ENCODE measurements around the gene TRIM39. TPM values are rescaled to one million over a fixed set of nuclear protein-coding genes. Genes with fewer than 3 reads are reported as not detected.

The TRIM39 gene
- total RNA-seq, 4 donors from 2014 or later: 8.6 to 15.2 (median 12.6) TPM

DNA sequence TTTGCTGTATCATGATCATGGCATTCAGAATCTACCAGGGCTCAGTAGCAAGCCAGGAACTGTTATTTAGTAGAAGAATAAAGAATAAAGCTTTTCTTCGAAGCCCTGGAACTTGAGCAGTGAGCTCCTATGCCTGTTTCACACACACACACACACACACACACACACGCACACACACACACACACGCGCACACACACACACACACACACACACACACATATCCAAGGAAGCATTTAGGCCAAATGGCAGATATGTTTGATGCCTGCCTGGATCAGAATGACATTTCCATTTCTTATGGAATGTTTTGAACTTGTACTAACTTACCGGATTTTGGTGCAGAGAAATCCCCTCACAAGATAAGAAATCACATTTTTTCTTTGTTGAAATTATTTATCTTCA lies 53.7 kb downstream of the TRIM39 start:
- no peak overlapping the region for H3K4me3 ChIP-seq (ENCODE audit: low read depth, poor library complexity, severe bottlenecking)
- no peak for DNase-seq (ENCODE audit: low spot score in 2 of 2)
- WGBS, 2 donors: 14 to 26% methylated on average over 5 of the region's 5 CpGs
- no peak for TF ChIP-seq POLR2A (IDR thresholded peaks at IDR 0.05)
- TF ChIP-seq, protein P1, sequence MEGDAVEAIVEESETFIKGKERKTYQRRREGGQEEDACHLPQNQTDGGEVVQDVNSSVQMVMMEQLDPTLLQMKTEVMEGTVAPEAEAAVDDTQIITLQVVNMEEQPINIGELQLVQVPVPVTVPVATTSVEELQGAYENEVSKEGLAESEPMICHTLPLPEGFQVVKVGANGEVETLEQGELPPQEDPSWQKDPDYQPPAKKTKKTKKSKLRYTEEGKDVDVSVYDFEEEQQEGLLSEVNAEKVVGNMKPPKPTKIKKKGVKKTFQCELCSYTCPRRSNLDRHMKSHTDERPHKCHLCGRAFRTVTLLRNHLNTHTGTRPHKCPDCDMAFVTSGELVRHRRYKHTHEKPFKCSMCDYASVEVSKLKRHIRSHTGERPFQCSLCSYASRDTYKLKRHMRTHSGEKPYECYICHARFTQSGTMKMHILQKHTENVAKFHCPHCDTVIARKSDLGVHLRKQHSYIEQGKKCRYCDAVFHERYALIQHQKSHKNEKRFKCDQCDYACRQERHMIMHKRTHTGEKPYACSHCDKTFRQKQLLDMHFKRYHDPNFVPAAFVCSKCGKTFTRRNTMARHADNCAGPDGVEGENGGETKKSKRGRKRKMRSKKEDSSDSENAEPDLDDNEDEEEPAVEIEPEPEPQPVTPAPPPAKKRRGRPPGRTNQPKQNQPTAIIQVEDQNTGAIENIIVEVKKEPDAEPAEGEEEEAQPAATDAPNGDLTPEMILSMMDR (IDR thresholded peaks at IDR 0.05): no peak
- intact Hi-C loops (cut with DNase I; ENCODE audit: low total_unique reads): no loop called here

DNA sequence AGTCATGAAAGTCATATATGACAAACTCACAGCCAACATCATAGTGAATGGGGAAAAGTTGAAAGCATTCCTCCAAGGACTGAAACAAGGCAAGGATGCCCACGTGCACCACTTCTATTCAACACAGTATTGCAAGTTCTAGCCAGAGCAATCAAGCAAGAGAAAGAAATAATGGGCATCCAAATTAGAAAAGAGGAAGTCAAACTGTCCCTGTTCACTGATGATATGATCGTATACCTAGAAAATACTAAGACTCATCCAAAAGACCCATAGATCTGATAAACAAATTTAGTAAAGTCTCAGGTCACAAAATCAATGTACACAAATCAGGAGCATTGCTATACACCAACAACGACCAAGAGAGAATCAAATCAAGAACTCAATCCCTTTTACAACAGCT lies 59.4 kb downstream of the TRIM39 start:
- TF ChIP-seq POLR2A (IDR thresholded peaks at IDR 0.05): no peak
- TF ChIP-seq, protein P1 (IDR thresholded peaks at IDR 0.05): no peak
- intact Hi-C loops (cut with DNase I; ENCODE audit: low total_unique reads): no loop called here
- no peak overlapping the region for H3K4me3 ChIP-seq (ENCODE audit: low read depth, poor library complexity, severe bottlenecking)
- WGBS, 2 donors: 48 to 49% methylated on average over 3 of the region's 3 CpGs
- no peak for DNase-seq (ENCODE audit: low spot score in 2 of 2)

DNA sequence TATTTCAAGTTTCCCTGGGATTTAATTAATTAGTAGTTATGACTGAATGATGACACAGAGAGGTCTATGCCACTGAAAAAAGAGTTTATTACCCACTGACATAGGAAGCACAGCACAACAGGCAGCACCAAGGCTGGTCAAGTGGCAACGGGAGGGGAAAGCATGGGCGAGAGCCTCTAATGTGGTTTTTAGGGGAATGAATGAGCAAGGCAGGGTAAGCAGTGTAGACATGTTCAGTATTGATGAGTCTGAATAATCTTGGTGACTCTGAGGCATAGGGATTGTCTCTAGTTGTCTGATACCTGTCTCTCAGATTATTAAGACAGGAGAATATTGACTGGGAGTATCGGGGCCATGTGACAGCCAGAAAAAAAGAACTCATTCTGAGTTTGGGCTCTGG lies 64.5 kb downstream of the TRIM39 start:
- DNase-seq (ENCODE audit: low spot score in 2 of 2): no peak
- no peak overlapping the region for H3K4me3 ChIP-seq (ENCODE audit: low read depth, poor library complexity, severe bottlenecking)
- no peak for TF ChIP-seq POLR2A (IDR thresholded peaks at IDR 0.05)
- TF ChIP-seq, protein P1 (IDR thresholded peaks at IDR 0.05): no peak
- WGBS, 2 donors: 65 to 71% methylated on average over 3 of the region's 3 CpGs
- intact Hi-C loops (cut with DNase I; ENCODE audit: low total_unique reads): loop anchor here (10.0 kb wide), 1 partner anchor 156 kb away; no protein-coding TSS in a partner anchor

Other genes starting within 250 kb of the TRIM39 start
- gene TRIM31, start 213.8 kb upstream of the TRIM39 start, total RNA-seq: under 1 TPM in 1 of 4 donors, not detected in 3; 0.29 TPM
- gene TRIM40, start 190.8 kb upstream of the TRIM39 start, total RNA-seq: not detected
- gene TRIM10, start 165.7 kb upstream of the TRIM39 start, total RNA-seq: 1 to 10 TPM in 1 of 4 donors, under 1 TPM in 3; 0.13 to 1.1 (median 0.64) TPM
- 1 to 10 TPM in 3 of 4 donors, under 1 TPM in 1; 0.98 to 4.3 (median 1.1) TPM for gene TRIM15, start 163.4 kb upstream of the TRIM39 start, total RNA-seq
- 10 to 100 TPM; 40.4 to 57.4 (median 50.7) TPM for gene TRIM26, start 113.5 kb upstream of the TRIM39 start, total RNA-seq
- 100 to 1,000 TPM in 2 of 4 donors, 10 to 100 TPM in 2; 73.3 to 177 (median 108) TPM for gene RPP21, start 18.2 kb downstream of the TRIM39 start, total RNA-seq
- gene HLA-E, start 162.6 kb downstream of the TRIM39 start, total RNA-seq: 100 to 1,000 TPM; 685 to 929 (median 835) TPM
- gene GNL1, start 229.6 kb downstream of the TRIM39 start, total RNA-seq: 10 to 100 TPM; 30.4 to 39.6 (median 33.4) TPM
- gene PRR3, start 230.4 kb downstream of the TRIM39 start, total RNA-seq: 10 to 100 TPM in 2 of 4 donors, 1 to 10 TPM in 2; 4.5 to 14.0 (median 8.5) TPM
- gene ABCF1, start 244.5 kb downstream of the TRIM39 start, total RNA-seq: 10 to 100 TPM; 39.3 to 57.7 (median 47.1) TPM

All from lower leg skin (tissue), 4 donors.